HG02981 (cell line): Measurements from ENCODE around the gene RGSL1.

Experiments
- ATAC-seq: cut with Tn5 transposase; IDR thresholded peaks from one replicate; pipeline ENCODE4 v1.9.1; 2021; ENCODE audit warnings: mild to moderate bottlenecking, moderate library complexity; ENCODE audit not compliant: unreplicated experiment

RGSL1 gene

DNA sequence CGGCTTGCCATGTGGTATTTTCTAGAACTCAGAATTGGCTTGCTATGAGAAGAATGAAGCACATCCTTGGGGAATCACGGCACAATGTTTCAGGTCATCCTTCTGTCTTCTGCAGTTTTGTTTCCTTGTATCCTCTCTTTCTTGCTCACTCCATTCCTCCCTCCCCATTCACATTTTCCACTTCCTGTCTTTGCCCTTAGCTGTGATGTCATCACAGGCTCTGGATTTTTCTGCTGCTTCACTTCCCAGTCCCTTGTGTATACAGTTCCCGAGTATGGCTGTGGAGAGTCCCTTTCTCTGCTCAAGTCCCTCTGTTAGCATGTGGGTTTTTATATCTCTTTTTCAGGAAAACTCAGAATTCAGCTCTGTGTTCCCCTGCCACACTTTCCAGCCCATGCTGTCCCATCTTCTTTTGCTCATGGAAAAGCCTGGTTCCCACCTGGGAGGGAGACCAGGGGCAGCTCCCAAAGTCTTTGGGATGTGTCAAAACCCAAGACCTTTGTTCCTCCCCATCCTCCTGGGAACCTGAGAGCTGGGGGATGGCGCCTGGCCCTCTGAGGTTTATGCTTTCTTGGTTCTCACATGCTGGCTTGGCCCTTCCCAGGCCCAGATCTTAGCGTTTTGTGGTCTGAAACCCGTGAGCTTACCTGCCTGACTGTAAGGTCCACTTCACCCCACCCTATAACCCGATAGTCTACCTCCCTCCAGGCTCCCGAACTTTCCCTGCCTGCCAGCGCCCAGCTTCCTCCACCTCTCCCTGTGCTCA is 159.1 kb downstream of the RGSL1 start:
- ATAC-seq: no peak
